Loucy (cell line): ENCODE data around the gene RBM28.

ENCODE experiments used
- EZH2phosphoT487 ChIP-seq: fragments of 200-600 bp; IDR thresholded peaks from 2 replicates; pipeline ENCODE4 v1.6.1; 2018; ENCODE audit warnings: antibody characterized with exemption, mild to moderate bottlenecking, moderate library complexity, borderline replicate concordance
- TF ChIP-seq, protein P1 (sequence below): fragments of 200-600 bp; sonication (generic); conservative IDR thresholded peaks from 2 replicates; pipeline ENCODE4 v1.5.1; 2014; ENCODE audit warnings: mild to moderate bottlenecking, antibody characterized with exemption, low read length

DNA sequence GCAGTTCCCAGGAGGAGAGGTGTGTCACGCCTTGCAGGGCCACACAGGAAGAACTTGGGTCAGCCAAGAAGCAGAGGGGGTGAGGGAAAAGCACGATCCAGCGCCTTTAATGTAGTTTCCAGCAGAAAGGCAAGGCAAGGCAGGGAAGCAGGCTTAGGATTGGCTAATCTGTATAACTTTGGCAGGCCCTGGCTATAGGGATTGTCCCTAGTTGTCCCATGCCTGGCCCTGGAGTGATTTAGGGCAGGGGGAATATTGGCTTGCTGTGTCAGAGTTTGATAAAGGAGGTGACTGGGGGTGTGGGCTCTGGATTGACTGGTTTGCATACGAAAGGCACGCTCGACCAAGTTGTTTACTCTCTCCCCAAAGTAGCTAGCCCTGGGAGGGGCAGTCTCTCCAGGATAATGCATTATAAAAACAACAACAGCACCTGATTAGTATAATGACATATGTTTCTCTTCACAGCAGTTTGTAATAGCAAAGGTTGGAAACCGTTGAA lies 44.5 kb downstream of the RBM28 start:
- TF ChIP-seq, protein P1, sequence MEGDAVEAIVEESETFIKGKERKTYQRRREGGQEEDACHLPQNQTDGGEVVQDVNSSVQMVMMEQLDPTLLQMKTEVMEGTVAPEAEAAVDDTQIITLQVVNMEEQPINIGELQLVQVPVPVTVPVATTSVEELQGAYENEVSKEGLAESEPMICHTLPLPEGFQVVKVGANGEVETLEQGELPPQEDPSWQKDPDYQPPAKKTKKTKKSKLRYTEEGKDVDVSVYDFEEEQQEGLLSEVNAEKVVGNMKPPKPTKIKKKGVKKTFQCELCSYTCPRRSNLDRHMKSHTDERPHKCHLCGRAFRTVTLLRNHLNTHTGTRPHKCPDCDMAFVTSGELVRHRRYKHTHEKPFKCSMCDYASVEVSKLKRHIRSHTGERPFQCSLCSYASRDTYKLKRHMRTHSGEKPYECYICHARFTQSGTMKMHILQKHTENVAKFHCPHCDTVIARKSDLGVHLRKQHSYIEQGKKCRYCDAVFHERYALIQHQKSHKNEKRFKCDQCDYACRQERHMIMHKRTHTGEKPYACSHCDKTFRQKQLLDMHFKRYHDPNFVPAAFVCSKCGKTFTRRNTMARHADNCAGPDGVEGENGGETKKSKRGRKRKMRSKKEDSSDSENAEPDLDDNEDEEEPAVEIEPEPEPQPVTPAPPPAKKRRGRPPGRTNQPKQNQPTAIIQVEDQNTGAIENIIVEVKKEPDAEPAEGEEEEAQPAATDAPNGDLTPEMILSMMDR = no peak
- TF ChIP-seq EZH2phosphoT487 = no peak
